ENCODE results near the gene HAND1.

The HAND1 gene

GRCh38 chr5:154449786-154450185, 28.2 kb downstream of the HAND1 start:
- no peak for DNase-seq

- no peak for DNase-seq
These were observed 30.8 kb downstream of the HAND1 start for GRCh38 chr5:154447089-154447725.

- peak; percentile 39 for DNase-seq
These were observed 31.6 kb downstream of the HAND1 start for GRCh38 chr5:154446195-154447088.

- DNase-seq = peak; percentile 94
These were observed 32.4 kb downstream of the HAND1 start, which contains the start of gene SAP30L for GRCh38 chr5:154445422-154446194. Gene SAP30L (plus strand): TSS chr5:154445997. CDS start chr5:154446605, 608 bp downstream.

GRCh38 chr5:154444556-154445421, 33.2 kb downstream of the HAND1 start:
- peak; percentile 8 for DNase-seq

- no peak for DNase-seq
These were observed 35.2 kb downstream of the HAND1 start for GRCh38 chr5:154442801-154443200.

- DNase-seq = no peak
These were observed 37.5 kb downstream of the HAND1 start for GRCh38 chr5:154440540-154440939.

- DNase-seq = no peak
These were observed 40.6 kb downstream of the HAND1 start for GRCh38 chr5:154437281-154437965.

- DNase-seq = no peak
These were observed 42.8 kb downstream of the HAND1 start for GRCh38 chr5:154435226-154435625.

- DNase-seq = no peak
These were observed 46.9 kb downstream of the HAND1 start for GRCh38 chr5:154430961-154431630.

GRCh38 chr5:154430466-154430865, 47.6 kb downstream of the HAND1 start:
- no peak for DNase-seq

- no peak for DNase-seq
These were observed 48.7 kb downstream of the HAND1 start for GRCh38 chr5:154429341-154429740.

GRCh38 chr5:154428208-154428607, 49.8 kb downstream of the HAND1 start:
- no peak for DNase-seq
